ENCODE measurements around the gene RNF208. TPM values are rescaled to one million over a fixed set of nuclear protein-coding genes. Genes with fewer than 3 reads are reported as not detected.

Gene RNF208
- total and polyA plus RNA-seq, 2 donors (not counting 3 experiments of a cell fraction or from before 2014, with no cell fraction given) = 1.3 to 4.8 TPM

DNA sequence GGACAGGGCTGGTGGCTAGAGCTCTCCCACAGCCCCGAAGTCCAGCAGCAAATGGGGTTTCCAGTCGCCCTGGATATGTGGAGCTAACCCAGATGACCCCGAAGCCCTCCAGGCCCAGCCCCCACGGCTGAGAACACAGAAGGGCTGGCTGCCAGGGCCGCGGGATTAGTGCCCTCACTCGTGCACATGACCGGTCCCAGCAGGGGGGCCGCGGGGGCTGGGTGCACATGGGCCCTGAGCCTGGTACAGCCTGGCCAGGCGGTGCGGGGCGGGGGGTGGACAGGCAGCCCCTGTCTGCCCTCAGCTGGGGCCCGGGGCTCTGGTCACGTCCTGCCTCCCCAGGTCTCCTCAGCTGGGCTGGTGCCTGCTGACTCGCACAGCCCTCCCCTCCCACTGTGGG lies 27.7 kb downstream of the RNF208 start:
- H3K4me1 ChIP-seq (ENCODE audit: control insufficient read depth, extremely low read depth, insufficient read depth, low read length) = peaks cover 8% of the 10 kb centered on the region
- dilution Hi-C loops (cut with MboI; ENCODE audit: extremely low pct_ligation_motif_present, low sequenced_read_pairs) = no loop called here
- no peak overlapping the region for H3K27ac ChIP-seq (ENCODE audit: insufficient read depth, low read depth, low read length)
- DNase-seq (ENCODE audit: low read depth, low spot score) = no peak
- H3K4me3 ChIP-seq (replicated peaks in 1 of 3; ENCODE audit: insufficient read depth in 1 of 3, low read depth in 1 of 3, low read length in 3 of 3) = no peak overlapping the region
- peaks cover 11% of the 10 kb centered on the region for H3K79me2 ChIP-seq (ENCODE audit: control insufficient read depth, insufficient read depth, low read length)
- no peak for TF ChIP-seq FOS (IDR thresholded peaks at IDR 0.05; ENCODE audit: borderline replicate concordance, insufficient read depth, low read length)
- H4K20me1 ChIP-seq (replicated peaks; ENCODE audit: control insufficient read depth, extremely low read depth, insufficient read depth, low read length) = no peaks in the 10 kb centered on the region
- no peak overlapping the region for H3K9ac ChIP-seq (replicated peaks; ENCODE audit: extremely low read depth, insufficient read depth, low read length)
- intact Hi-C loops (cut with micrococcal nuclease) = no loop called here
- no peak for FAIRE-seq
- ChIA-PET POLR2A (no interaction called here), CTCF (interaction anchor here (1.4 to 2.0 kb wide), 2 partner anchors 33 to 42 kb away, joined by 3 to 6 read pairs; partner anchors contain the start of gene RNF224)
- H3K9me1 ChIP-seq (replicated peaks; ENCODE audit: control insufficient read depth, extremely low read depth, insufficient read depth, low read length) = no peaks in the 10 kb centered on the region
- no peaks in the 10 kb centered on the region for H3K27me3 ChIP-seq (ENCODE audit: control insufficient read depth in 2 of 2, insufficient read depth in 2 of 2, low read length in 2 of 2)
- no peak overlapping the region for H2AFZ ChIP-seq (ENCODE audit: low read depth, low read length)
- H3K9me3 ChIP-seq (replicated peaks; ENCODE audit: control insufficient read depth, insufficient read depth, low read length) = no peaks in the 10 kb centered on the region
- H3K4me2 ChIP-seq (ENCODE audit: insufficient read depth, low read length) = no peak overlapping the region
- no TSS peak for BruUV-seq (replicated peaks)
- peaks cover 0 to 14% of the 10 kb centered on the region in 2 experiments for H3K36me3 ChIP-seq (ENCODE audit: control insufficient read depth in 2 of 2, extremely low read depth in 1 of 2, insufficient read depth in 2 of 2, low read length in 2 of 2)

DNA sequence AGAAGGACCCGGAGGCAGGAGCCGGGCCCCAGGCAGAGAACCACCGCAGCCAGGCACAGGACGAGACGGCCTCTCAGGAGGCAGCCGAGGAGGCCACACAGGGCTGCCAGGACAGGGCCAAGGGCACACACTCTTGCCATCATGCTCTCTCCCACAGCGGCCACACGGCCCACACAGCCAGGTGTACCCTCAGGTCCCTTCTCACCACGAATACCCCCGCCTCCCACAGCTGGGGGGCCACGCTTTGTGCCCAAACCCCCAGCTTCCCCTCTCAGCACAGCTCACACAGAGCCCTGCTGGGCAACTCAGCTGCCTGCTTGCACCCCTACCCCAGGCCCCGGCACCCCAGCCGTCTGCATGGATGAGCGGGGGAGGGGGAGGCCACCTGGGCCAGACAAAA lies 28.3 kb downstream of the RNF208 start:
- Histone ChIP-seq H2AFZ (ENCODE audit: low read depth, low read length) (no peak overlapping the region), H3K27ac (ENCODE audit: insufficient read depth, low read depth, low read length) (no peak overlapping the region), H3K9me3 (replicated peaks; ENCODE audit: control insufficient read depth, insufficient read depth, low read length) (no peaks in the 10 kb centered on the region), H3K36me3 (ENCODE audit: control insufficient read depth in 2 of 2, extremely low read depth in 1 of 2, insufficient read depth in 2 of 2, low read length in 2 of 2) (peaks cover 0 to 14% of the 10 kb centered on the region in 2 experiments), H3K79me2 (ENCODE audit: control insufficient read depth, insufficient read depth, low read length) (peaks cover 12% of the 10 kb centered on the region), H3K4me3 (replicated peaks in 1 of 3; ENCODE audit: insufficient read depth in 1 of 3, low read depth in 1 of 3, low read length in 3 of 3) (no peak overlapping the region), H3K9me1 (replicated peaks; ENCODE audit: control insufficient read depth, extremely low read depth, insufficient read depth, low read length) (no peaks in the 10 kb centered on the region), H3K9ac (replicated peaks; ENCODE audit: extremely low read depth, insufficient read depth, low read length) (no peak overlapping the region), H3K4me2 (ENCODE audit: insufficient read depth, low read length) (no peak overlapping the region), H3K27me3 (ENCODE audit: control insufficient read depth in 2 of 2, insufficient read depth in 2 of 2, low read length in 2 of 2) (no peaks in the 10 kb centered on the region), H4K20me1 (replicated peaks; ENCODE audit: control insufficient read depth, extremely low read depth, insufficient read depth, low read length) (no peaks in the 10 kb centered on the region), H3K4me1 (ENCODE audit: control insufficient read depth, extremely low read depth, insufficient read depth, low read length) (peaks cover 9% of the 10 kb centered on the region)
- DNase-seq (ENCODE audit: low read depth, low spot score) (no peak), FAIRE-seq (no peak)
- ChIA-PET POLR2A (no interaction called here), CTCF (interaction anchor here (2.0 kb wide), 1 partner anchor 43 kb away, joined by 6 read pairs; no protein-coding TSS in a partner anchor)
- no TSS peak for BruUV-seq (replicated peaks)
- TF ChIP-seq EZH2 (IDR thresholded peaks at IDR 0.05; ENCODE audit: borderline replicate concordance, low read depth, low read length, severe bottlenecking) (no peak), MYC (IDR thresholded peaks at IDR 0.05; ENCODE audit: low read depth, low read length) (no peak), POLR2AphosphoS5 (IDR thresholded peaks at IDR 0.05; ENCODE audit: insufficient read depth, low read depth, low read length) (no peak), JUN (IDR thresholded peaks at IDR 0.05; ENCODE audit: borderline replicate concordance, insufficient read depth, insufficient read length, low read depth) (no peak), FOS (IDR thresholded peaks at IDR 0.05; ENCODE audit: borderline replicate concordance, insufficient read depth, low read length) (no peak), GATA2 (IDR thresholded peaks at IDR 0.05; ENCODE audit: insufficient read depth, insufficient read length, low read depth, low read length) (no peak), POLR2A (IDR thresholded peaks at IDR 0.05; ENCODE audit: low read depth, low read length) (no peak)
- TF ChIP-seq, protein P1, sequence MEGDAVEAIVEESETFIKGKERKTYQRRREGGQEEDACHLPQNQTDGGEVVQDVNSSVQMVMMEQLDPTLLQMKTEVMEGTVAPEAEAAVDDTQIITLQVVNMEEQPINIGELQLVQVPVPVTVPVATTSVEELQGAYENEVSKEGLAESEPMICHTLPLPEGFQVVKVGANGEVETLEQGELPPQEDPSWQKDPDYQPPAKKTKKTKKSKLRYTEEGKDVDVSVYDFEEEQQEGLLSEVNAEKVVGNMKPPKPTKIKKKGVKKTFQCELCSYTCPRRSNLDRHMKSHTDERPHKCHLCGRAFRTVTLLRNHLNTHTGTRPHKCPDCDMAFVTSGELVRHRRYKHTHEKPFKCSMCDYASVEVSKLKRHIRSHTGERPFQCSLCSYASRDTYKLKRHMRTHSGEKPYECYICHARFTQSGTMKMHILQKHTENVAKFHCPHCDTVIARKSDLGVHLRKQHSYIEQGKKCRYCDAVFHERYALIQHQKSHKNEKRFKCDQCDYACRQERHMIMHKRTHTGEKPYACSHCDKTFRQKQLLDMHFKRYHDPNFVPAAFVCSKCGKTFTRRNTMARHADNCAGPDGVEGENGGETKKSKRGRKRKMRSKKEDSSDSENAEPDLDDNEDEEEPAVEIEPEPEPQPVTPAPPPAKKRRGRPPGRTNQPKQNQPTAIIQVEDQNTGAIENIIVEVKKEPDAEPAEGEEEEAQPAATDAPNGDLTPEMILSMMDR (IDR thresholded peaks at IDR 0.05; ENCODE audit: extremely low read depth in 1 of 2, insufficient read depth in 1 of 2, low read depth in 1 of 2, low read length in 2 of 2) = no peak
- TF ChIP-seq, protein P2, sequence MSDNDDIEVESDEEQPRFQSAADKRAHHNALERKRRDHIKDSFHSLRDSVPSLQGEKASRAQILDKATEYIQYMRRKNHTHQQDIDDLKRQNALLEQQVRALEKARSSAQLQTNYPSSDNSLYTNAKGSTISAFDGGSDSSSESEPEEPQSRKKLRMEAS (IDR thresholded peaks at IDR 0.05; ENCODE audit: insufficient read depth, insufficient read length) = no peak
- dilution Hi-C loops (cut with MboI; ENCODE audit: extremely low pct_ligation_motif_present, low sequenced_read_pairs) = no loop called here
- intact Hi-C loops (cut with micrococcal nuclease) = no loop called here

All from endothelial cell of umbilical vein (primary cell).